GM12892 (cell line): ENCODE measurements around the gene AOPEP.

Experiments used
- DNase-seq: peaks from one replicate; pipeline ENCODE4 v3.0.0; 2011; ENCODE audit not compliant: insufficient read length
- FAIRE-seq: peaks from 2 replicates; lab custom pipeline; 2011; peaks lifted over from hg19 to GRCh38; lab: Jason Lieb, UNC
- POLR2A ChIP-seq: IDR thresholded peaks from 2 replicates; pipeline ENCODE4 v1.6.1; 2011; ENCODE audit warnings: low read depth, low read length, control low read depth
- POLR2AphosphoS5 ChIP-seq: IDR thresholded peaks from 2 replicates; pipeline ENCODE4 v1.6.1; 2011; ENCODE audit warnings: low read depth, low read length, control low read depth
- TAF1 ChIP-seq: IDR thresholded peaks from 2 replicates; pipeline ENCODE4 v1.6.1; 2011; ENCODE audit warnings: low read depth, mild to moderate bottlenecking, control low read depth, low read length, borderline replicate concordance

AOPEP gene

DNA sequence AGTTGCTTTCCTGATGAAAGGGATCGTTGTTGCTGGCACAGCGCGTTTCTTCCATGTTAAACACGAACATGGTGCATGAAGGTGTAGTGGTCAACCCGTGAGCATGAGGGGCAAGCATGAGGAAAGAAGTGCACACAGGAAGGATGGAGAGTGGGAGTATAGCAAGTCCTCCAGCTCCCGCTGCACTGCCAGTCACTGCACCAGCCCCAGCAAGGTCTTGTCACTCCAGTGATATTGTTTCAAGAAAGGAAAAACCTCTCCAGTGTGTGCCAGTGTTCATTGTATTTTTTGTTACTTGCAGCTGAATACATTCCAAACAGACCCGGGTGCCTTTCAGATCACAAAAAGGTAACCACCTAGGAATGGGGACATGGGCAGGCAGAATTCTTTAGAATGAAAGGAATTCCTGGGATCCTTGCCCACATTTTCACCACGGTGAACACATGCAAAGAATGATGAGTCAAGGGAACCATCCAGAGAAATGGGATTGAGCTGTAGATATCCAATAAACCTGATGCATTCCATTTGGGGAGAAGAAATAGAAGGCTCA, 186.3 kb downstream of the AOPEP start:
- FAIRE-seq, result no peak
- DNase-seq, result no peak
- TF ChIP-seq POLR2A (no peak), TAF1 (no peak), POLR2AphosphoS5 (no peak)

DNA sequence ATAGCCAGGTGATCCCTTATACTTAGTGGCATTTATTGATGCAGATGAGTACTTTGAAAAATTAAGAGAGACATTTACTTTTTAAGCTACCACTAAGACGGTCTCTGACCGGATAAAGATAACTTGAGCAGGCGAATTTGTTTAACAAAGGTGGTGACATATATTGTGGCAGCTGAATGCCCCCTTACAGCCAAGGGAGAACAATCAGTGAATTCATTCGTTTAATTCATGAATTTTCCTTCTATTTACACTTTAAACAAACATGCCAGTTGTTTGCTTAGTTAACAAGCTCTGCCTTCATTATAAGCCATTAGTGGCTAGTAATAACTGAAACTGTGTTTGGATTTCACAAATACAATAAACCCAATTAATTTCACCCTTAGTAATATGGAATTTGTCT, 187.1 kb downstream of the AOPEP start:
- TF ChIP-seq POLR2AphosphoS5, result no peak
- no peak for TF ChIP-seq POLR2A
- TF ChIP-seq TAF1, result no peak
- no peak for FAIRE-seq
- DNase-seq, result no peak

DNA sequence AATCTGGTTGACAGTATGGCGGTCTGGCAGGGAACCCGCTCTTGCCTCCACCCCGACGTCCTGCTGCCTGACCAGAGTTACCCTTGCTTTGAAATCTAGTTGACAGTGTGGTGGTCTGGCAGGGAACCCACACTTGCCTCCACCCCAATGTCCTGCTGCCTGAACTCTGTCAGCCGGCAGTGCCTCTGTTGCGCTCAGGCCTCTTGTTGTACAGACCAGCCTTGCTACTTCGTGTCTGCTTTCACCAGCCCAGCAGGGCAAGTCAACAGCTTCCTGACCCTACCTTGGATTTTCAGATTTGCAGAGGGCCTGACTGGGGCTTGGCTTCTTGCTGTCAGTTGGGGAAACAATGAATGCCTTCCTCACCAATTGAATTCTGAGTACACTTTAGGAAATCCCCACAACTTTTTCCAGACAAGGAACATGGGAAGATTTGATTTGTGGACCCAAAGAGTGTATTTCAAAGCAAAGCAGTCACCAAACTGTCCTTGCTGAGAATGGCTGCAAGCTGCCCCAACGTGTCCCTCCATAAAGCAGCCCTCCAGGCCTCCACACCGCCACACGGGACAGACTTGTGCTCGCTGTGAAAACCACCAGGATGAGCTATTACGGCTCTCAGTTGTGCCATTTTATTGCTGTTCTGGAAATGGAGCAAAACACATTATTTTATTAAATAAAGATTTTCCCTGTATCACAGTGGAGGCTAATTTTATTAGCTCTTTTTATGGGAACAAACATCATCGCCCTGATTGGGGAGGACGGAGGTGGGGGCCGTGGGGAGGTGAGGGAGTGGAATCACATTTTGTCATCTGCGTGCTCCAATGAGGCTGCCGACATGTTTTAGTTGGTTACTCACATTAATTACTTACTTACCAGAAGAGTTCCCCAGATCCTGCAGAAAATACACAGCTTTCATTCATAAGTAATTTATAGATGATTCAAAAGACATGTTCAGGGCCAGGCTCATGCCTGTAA, 189.3 kb downstream of the AOPEP start:
- no peak for TF ChIP-seq POLR2AphosphoS5
- TF ChIP-seq TAF1, result no peak
- no peak for TF ChIP-seq POLR2A
- DNase-seq (no peak), FAIRE-seq (no peak)

DNA sequence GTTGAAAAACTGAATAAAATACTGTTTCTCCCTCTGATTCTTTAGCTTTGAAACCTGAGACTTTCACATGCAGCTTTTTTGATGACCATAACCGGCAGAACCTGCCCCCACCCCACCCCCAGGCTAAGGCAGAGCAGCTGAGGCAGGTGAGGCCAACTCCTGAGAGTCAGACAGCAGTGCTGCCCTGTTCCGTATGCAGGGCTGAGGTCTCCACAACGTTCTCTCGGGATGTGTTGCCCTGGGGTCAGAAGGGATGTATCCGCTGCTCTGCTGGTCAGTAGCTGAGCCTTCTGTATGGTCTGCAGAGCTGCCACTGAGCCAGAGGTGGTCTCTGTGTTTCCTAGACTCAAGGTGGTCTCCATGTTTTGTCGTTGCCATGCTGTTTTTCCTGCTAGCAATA, 190.5 kb downstream of the AOPEP start:
- no peak for DNase-seq
- FAIRE-seq, result no peak
- TF ChIP-seq TAF1 (no peak), POLR2A (no peak), POLR2AphosphoS5 (no peak)

DNA sequence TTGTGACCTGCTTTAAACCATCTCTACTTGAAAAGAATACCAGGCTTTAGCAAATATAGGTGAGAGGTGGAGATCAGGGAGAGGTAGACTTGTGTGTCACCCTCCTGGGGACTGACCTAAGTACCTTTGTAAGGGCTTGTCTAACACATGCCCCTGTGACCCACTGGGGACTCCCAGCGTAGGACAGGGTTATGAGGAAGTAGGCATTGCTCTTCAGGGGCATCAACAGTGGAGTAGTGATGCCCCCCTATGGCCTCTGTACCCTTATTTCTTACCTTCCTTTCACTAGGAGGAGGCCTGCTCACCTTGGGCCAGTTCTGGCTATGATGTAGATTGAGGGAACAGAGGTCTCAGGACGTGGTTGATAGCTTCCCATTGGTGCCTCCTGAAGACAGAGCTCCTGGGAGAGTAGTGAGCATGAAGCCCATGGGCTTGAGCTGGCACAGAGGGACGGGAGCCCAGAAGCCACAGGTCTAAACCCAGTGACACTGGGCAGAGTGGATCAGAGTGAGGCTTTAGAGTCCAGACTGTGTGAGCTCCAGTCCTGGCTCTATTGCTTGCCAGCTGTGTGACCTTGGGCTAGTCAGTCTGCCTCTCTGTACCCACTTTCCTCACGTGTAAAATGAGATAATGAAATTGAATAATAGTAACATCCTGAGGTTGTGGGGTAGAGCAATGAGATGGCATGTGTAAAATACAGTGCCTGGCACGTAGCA, 191.7 kb downstream of the AOPEP start:
- FAIRE-seq, result no peak
- TF ChIP-seq POLR2AphosphoS5 (no peak), TAF1 (no peak), POLR2A (no peak)
- DNase-seq, result no peak

DNA sequence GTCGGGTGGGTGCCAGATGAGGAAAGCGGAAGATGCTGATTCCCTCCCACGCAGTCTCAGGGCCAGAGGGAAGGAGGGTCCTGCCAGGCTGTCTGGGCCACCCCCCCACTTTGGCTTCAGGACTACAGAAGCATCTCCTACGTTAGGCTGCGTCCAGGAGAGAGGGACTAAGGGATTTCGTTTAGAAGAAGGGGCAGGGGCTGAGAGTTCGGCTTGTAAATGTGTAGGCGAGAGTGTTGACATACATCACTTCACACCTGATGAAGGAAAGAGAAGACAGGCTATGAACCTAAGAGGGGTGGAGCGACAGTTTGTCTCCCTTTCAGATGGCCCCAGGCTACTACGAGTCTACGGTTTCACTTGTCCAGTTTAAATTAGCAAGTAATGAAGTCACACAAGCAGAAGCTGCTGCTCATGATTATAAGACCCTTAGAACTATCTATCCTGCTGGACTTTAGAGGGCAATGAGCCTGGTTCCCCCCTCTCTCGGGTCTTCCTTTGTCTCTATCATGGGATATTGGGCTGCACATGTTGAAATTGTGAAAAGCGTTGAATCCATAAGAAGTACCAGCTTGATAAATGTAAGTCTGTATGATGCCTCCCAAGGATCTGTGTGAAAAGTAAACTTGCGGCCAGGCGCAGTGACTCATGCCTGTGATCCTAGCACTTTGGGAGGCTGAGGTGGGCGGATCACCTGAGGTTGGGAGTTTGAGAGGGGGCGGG, 193.0 kb downstream of the AOPEP start:
- no peak for TF ChIP-seq TAF1
- no peak for TF ChIP-seq POLR2AphosphoS5
- TF ChIP-seq POLR2A, result no peak
- DNase-seq (no peak), FAIRE-seq (no peak)

DNA sequence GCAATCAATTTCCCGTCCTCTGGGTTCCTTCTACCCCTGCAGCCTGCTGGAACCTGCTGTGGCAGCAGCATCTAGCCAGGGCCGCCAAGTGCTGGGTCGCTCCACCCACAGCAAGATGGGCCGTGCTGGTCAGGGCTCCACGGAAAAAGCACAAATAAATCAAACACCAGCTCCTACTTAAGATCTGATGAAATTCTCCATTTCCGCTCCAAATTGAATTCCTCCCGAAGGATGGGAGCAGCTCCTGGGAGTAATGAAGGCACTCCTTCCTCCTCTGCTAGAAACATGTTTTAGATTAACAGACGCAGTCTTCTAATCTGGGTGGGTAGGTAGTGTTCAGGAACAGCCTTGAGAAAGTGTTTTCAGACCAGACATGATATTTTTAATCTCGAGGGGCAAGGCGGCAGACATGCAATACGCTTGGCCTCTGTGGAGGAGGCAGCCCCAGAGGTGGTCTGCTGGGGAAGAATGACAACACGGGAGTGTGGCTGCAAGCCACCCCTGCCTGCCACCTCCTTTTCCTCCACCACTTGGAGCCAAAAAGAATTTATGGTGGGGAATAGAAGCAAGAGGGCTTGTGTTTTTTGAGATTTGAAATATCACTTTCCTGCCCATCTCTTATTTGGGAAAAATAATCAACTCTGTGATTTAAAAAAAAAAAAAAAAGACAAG, 194.1 kb downstream of the AOPEP start:
- TF ChIP-seq TAF1 (no peak), POLR2A (no peak), POLR2AphosphoS5 (no peak)
- FAIRE-seq (no peak), DNase-seq (no peak)

DNA sequence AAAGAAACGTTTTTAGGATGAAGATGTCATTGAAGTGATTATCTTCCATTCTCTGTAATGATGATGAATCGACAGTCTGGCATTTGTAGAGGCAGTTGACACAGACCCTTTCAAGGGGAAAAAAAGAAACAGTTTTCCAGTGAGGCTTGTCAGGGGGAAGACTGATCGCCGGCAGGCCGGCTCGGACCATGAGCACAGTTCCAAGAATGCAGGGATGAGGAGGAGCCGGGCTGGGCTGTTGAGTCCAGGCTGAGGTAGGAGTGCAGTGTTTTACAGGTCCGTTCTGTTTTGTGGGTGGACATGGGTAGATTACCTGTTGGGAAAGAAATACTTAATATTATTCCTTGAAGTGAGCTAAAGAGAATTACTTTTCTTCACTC, 194.6 kb downstream of the AOPEP start:
- no peak for TF ChIP-seq POLR2A
- no peak for TF ChIP-seq TAF1
- no peak for TF ChIP-seq POLR2AphosphoS5
- DNase-seq (no peak), FAIRE-seq (no peak)

DNA sequence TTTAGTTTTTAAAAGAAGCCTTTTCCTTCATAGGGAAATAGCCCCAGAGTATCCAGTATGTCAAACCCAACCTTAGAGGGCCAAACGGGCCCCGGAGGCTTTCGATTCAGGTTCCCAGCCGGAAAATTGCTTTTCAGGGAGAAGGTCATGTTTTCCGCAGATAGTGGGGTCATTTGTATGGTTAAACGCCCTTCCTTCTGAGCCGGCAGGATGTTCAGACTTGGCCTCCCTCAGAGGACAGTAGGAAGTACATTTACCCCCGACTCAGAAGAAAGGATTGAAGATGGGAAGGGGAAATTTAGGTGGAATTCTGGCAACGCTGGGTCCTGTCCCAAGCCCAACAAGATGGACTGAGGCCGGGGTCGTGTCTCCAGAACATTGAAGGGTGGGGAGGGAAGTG, 195.2 kb downstream of the AOPEP start:
- DNase-seq (no peak), FAIRE-seq (no peak)
- TF ChIP-seq TAF1 (no peak), POLR2A (no peak), POLR2AphosphoS5 (no peak)

DNA sequence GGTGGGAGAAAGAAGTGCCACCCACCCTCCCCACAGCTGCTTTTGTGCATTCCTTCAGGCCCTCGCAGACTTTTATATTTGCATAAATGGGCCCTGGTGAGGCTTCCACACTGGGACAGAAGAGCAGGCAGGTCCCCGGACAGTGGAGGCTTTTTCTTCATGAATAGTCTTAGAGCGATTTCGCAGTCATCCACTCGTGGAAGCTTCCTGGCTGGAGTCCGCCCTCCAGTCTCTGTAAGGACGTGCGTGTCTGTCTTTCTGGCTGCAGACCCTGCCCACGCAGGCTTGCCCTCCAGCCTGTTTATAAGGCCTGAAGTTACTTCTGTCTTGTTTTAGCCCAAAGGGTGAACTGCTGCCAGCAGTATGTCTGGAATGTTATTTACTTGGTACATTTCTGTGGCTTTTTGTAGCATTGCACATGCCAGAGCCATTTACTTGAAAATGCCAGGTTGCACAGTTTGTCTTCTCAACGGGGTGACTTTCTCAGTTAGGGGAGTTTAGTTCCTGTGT, 195.7 kb downstream of the AOPEP start:
- FAIRE-seq (no peak), DNase-seq (no peak)
- no peak for TF ChIP-seq TAF1
- TF ChIP-seq POLR2A, result no peak
- no peak for TF ChIP-seq POLR2AphosphoS5
